Measurements from ENCODE around the gene WWOX. TPM values are rescaled to one million over a fixed set of nuclear protein-coding genes. Genes with fewer than 3 reads are reported as not detected.

The WWOX gene
- total RNA-seq, 1 experiment from 2014 or later, result 15.6 TPM

DNA sequence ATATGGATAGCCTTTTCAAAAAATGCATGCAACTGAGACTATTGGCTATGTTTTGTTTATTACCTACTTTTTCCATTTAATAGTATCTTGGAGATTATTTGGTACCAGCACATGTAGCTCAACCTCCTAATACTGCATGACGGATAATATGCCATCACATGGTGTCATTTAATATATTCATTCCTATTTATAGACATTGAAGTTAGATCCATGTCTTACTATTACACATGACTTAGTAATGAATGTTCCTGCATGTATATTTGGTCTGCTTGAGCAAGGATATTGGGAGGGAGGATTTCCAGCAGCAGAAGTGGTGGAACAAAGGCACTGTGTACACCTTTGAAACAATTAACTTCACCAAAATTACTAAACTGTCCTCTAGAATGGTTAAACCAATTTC, 561.3 kb downstream of the WWOX start:
- H4K20me1 ChIP-seq (ENCODE audit: control insufficient read depth, insufficient read depth, insufficient read length), result no peaks in the 10 kb centered on the region
- no peaks in the 10 kb centered on the region for H3K27me3 ChIP-seq (ENCODE audit: insufficient read depth, low read length)
- no peak overlapping the region for H2AFZ ChIP-seq (ENCODE audit: low read length)
- no peak overlapping the region for H3K4me2 ChIP-seq (ENCODE audit: insufficient read depth, insufficient read length, low read length)
- H3K23ac ChIP-seq (ENCODE audit: insufficient read length, low read depth, low read length), result no peak overlapping the region
- no peak for DNase-seq
- WGBS (ENCODE audit: extremely low coverage, insufficient read length, low lambda C conversion rate), result no CpG with 5 or more reads among the region's 1 CpG
- no peak overlapping the region for H4K5ac ChIP-seq (ENCODE audit: insufficient read length, low read depth, low read length)
- no peak overlapping the region for H2BK5ac ChIP-seq (ENCODE audit: insufficient read length, low read length)
- no peak overlapping the region for H2BK15ac ChIP-seq (ENCODE audit: low read depth, low read length)
- no peak overlapping the region for H2BK12ac ChIP-seq (ENCODE audit: insufficient read length, low read depth, low read length)
- H3K27ac ChIP-seq (ENCODE audit: insufficient read length, low read depth, low read length), result no peak overlapping the region
- Mint-ChIP-seq H3K9me3 (no peaks in the 10 kb centered on the region), H3K27ac (no peak overlapping the region), H3K36me3 (ENCODE audit: insufficient read depth in 1 of 3, low read depth in 3 of 3) (no peaks in the 10 kb centered on the region), H3K4me3 (no peak overlapping the region), H3K4me1 (peaks cover 19 to 20% of the 10 kb centered on the region in 2 experiments), H3K27me3 (ENCODE audit: low read depth) (no peaks in the 10 kb centered on the region)
- no peak overlapping the region for H4K91ac ChIP-seq (ENCODE audit: insufficient read length, low read depth, low read length)
- H2AK5ac ChIP-seq (ENCODE audit: insufficient read length, low read length), result no peak overlapping the region
- no peak overlapping the region for H2BK120ac ChIP-seq (ENCODE audit: low read depth, low read length, poor library complexity, severe bottlenecking)
- no peaks in the 10 kb centered on the region for H3K79me1 ChIP-seq (ENCODE audit: insufficient read depth, low read depth, low read length, poor library complexity, severe bottlenecking)
- no peaks in the 10 kb centered on the region for H3K79me2 ChIP-seq (ENCODE audit: insufficient read depth, low read length)
- H3K56ac ChIP-seq (ENCODE audit: insufficient read length, low read depth, low read length), result no peak overlapping the region
- no peak overlapping the region for H3K14ac ChIP-seq (ENCODE audit: insufficient read depth, low read length)
- TF ChIP-seq CTCF (conservative IDR thresholded peaks at IDR 0.05), result no peak
- no peak overlapping the region for H3K9ac ChIP-seq (ENCODE audit: extremely low read depth, insufficient read length, low read length)
- H3K23me2 ChIP-seq (ENCODE audit: insufficient read length, low read depth, low read length, poor library complexity, severe bottlenecking), result no peaks in the 10 kb centered on the region
- H3K4ac ChIP-seq (ENCODE audit: low read depth, low read length), result no peak overlapping the region
- H3K4me1 ChIP-seq (ENCODE audit: insufficient read depth, low read length), result no peaks in the 10 kb centered on the region
- H4K8ac ChIP-seq (replicated peaks; ENCODE audit: insufficient read length, low read depth, low read length), result no peak overlapping the region
- no peak overlapping the region for H3K18ac ChIP-seq (ENCODE audit: insufficient read length, low read depth, low read length)
- no peaks in the 10 kb centered on the region for H3K9me3 ChIP-seq (ENCODE audit: control insufficient read depth, low read depth, low read length)
- H3T11ph ChIP-seq (ENCODE audit: low read length), result no peak overlapping the region
- no peak overlapping the region for H2BK20ac ChIP-seq (ENCODE audit: low read depth, low read length, poor library complexity, severe bottlenecking)
